AG04450 (cell line): ENCODE data around the gene RANBP10. TPM values are rescaled to one million over a fixed set of nuclear protein-coding genes. Genes with fewer than 3 reads are reported as not detected.
"Not testable (repeated sequence)": the region's sequence is repeated elsewhere in the genome, so short reads cannot be mapped to it uniquely, and the experiment has no call there.

Source experiments
- CTCF ChIA-PET: fragments of 300-600, 350-600 bp; formaldehyde crosslinking; extraction: SDS; loops from one replicate; lab custom pipeline; 2022; ENCODE audit warnings: antibody characterized with exemption, inconsistent platforms; lab: Charles Lee
- POLR2A ChIA-PET: fragments of 350-600 bp; formaldehyde crosslinking; extraction: SDS; loops from one replicate; lab custom pipeline; 2021; ENCODE audit warnings: antibody characterized with exemption, inconsistent platforms; lab: Yijun Ruan, JAX
- DNase-seq: peaks from one replicate; pipeline ENCODE4 v3.0.0-alpha.2; 2011; ENCODE audit warnings: low read depth, low spot score
- H3K27ac ChIP-seq: one replicate; pipeline ENCODE4 v1.5.1; 2012; ENCODE audit warnings: low read depth, low read length, control low read depth
- H3K27me3 ChIP-seq: one replicate; pipeline ENCODE4 v1.6.0; 2012; ENCODE audit warnings: low read length; ENCODE audit not compliant: control insufficient read depth, insufficient read depth
- H3K4me3 ChIP-seq: 2 replicates; pipeline ENCODE4 v1.5.1; 2011; ENCODE audit warnings: mild to moderate bottlenecking, low read depth, low read length, control low read depth
- H3K9me3 ChIP-seq: 2 replicates; pipeline ENCODE4 v1.5.1; 2012; ENCODE audit warnings: low read length; ENCODE audit not compliant: control insufficient read depth, insufficient read depth
- polyA plus RNA-seq: library from polyadenylated mRNA; depleted of rRNA; stranded (reverse); fragments of >200 nt; gene quantifications from 2 replicates; pipeline ENCODE4 v1.2.3, GENCODE V29; 2011
- TF ChIP-seq, protein P1 (sequence below): IDR thresholded peaks from 2 replicates; pipeline ENCODE4 v1.5.1; 2011; ENCODE audit warnings: low read depth, low read length, control low read depth, inconsistent platforms

The RANBP10 gene
- polyA plus RNA-seq, 1 experiment = 11.3 TPM

DNA sequence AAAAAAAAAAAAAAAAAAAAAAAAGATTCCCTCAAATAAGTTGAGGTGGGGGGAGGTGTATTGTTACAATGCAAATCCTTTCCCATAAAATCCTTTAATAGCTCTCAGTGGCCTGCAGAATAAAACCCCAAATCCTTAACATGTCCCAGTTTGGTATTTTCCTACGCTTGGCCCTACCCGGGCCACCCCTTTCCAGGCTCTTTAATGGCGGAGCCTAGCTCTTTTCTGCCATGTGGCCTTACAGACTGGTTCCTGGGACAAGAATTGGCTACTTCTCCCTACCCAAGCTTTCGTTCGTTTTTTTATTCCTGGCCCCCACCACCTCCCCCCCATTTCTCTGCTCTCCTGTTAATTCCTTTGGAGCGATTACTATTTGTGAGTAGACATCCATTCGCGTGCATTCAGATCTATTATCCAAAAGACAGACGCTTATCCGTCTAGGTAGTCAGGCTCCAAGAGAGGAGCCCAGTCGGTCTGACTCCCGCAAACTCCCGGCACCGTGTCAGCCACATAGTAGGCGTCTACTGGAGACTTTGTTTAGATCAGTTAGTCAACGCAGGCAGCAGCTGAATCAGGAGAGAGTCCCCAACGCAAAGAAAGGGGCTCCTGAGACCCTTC lies 34.9 kb upstream of the RANBP10 start:
- TF ChIP-seq, protein P1, sequence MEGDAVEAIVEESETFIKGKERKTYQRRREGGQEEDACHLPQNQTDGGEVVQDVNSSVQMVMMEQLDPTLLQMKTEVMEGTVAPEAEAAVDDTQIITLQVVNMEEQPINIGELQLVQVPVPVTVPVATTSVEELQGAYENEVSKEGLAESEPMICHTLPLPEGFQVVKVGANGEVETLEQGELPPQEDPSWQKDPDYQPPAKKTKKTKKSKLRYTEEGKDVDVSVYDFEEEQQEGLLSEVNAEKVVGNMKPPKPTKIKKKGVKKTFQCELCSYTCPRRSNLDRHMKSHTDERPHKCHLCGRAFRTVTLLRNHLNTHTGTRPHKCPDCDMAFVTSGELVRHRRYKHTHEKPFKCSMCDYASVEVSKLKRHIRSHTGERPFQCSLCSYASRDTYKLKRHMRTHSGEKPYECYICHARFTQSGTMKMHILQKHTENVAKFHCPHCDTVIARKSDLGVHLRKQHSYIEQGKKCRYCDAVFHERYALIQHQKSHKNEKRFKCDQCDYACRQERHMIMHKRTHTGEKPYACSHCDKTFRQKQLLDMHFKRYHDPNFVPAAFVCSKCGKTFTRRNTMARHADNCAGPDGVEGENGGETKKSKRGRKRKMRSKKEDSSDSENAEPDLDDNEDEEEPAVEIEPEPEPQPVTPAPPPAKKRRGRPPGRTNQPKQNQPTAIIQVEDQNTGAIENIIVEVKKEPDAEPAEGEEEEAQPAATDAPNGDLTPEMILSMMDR = no peak
- peak overlapping the region; percentile 42 for H3K4me3 ChIP-seq
- peak overlapping the region; percentile 39 for H3K27ac ChIP-seq
- H3K9me3 ChIP-seq = no peaks in the 10 kb centered on the region; the same call in 1 of the 2 replicates
- no peak for DNase-seq
- H3K27me3 ChIP-seq = no peaks in the 10 kb centered on the region
- ChIA-PET CTCF (interaction anchor here (0.6 to 1.4 kb wide), 10 partner anchors 8 to 391 kb away, joined by 3 to 6 read pairs (median 4); partner anchors contain the start of gene NRN1L), POLR2A (interaction anchor here (1.0 kb wide), 1 partner anchor 35 kb away, joined by 3 read pairs; the partner anchor contains the start of genes RANBP10 and TSNAXIP1)

DNA sequence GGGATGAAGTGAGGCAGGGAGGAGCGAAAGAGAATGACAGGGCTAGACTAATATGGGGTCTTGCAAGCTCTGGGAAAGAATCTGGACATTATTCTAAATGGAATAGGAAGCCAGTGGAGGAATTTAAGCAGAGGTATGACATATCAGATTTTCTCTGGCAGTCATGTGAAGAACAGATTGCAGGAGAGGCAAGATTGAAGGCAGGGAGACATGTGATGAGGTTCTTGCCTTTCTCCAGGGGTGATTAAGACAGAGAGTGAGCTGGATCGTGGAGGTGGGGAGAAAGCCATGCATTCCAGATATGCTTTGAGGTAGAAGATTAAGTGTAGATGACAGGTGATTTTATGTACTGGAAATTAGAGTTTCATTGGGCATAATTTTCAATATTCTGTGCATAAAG lies 31.5 kb upstream of the RANBP10 start:
- no peak overlapping the region for H3K4me3 ChIP-seq
- no peaks in the 10 kb centered on the region; the same call in 1 of the 2 replicates for H3K9me3 ChIP-seq
- ChIA-PET CTCF (interaction anchor here (1.6 kb wide), 1 partner anchor 22 kb away, joined by 9 read pairs; no protein-coding TSS in a partner anchor), POLR2A (no interaction called here)
- H3K27ac ChIP-seq = no peak overlapping the region
- TF ChIP-seq, protein P1 = no peak
- DNase-seq = no peak
- no peaks in the 10 kb centered on the region for H3K27me3 ChIP-seq

DNA sequence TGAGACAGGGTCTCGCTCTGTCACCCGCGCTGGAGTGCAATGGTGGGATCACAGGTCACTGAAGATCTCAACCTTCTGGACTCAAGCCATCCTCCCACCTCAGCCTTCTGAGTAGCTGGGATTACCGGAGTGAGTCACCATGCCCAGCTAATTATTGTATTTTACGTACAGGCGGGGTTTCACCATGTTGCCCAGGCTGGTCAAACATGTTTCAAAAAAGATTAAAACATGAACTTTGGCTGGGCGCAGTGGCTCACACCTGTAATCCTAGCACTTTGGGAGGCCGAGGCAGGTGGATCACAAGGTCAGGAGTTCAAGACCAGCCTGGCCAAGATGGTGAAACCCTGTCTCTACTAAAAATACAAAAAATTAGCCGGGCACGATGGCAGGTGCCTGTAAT lies 30.8 kb upstream of the RANBP10 start:
- CTCF ChIA-PET = interaction anchor here (1.6 kb wide), 1 partner anchor 21 kb away, joined by 9 read pairs; no protein-coding TSS in a partner anchor
- H3K9me3 ChIP-seq, H3K4me3 ChIP-seq, H3K27me3 ChIP-seq, DNase-seq, POLR2A ChIA-PET, H3K27ac ChIP-seq: not testable (repeated sequence)

DNA sequence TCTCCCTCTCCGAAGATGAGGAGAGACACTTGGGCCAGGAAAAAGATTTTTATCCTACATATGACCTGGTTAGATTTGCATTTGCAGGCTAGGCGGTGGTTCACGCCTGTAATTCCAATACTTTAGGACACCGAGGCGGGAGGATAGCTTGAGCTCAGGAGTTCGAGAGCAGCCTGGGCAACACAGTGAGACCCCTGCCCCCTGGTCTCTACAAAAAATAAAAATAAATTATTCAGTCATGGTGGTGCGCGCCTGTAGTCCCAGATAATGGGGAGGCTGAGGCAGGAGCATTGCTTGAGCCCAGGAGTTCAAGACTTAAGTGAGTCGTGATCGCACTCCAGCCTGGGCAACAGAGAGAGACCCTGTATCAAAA lies 27.9 kb upstream of the RANBP10 start:
- H3K4me3 ChIP-seq = peak overlapping the region; percentile 75; the same call in 1 of the 2 replicates
- H3K27me3 ChIP-seq = no peaks in the 10 kb centered on the region
- H3K9me3 ChIP-seq = no peaks in the 10 kb centered on the region
- ChIA-PET POLR2A (interaction anchor here (0.9 to 2.3 kb wide), 4 partner anchors 12 to 61 kb away, joined by 3 to 10 read pairs (median 5); partner anchors contain the start of genes NUTF2, RANBP10 and TSNAXIP1), CTCF (interaction anchor here (0.6 to 2.4 kb wide), 3 partner anchors 7 to 160 kb away, joined by 3 to 15 read pairs (median 5); no protein-coding TSS in a partner anchor)
- no peak overlapping the region for H3K27ac ChIP-seq
- TF ChIP-seq, protein P1 = no peak
- DNase-seq = no peak

DNA sequence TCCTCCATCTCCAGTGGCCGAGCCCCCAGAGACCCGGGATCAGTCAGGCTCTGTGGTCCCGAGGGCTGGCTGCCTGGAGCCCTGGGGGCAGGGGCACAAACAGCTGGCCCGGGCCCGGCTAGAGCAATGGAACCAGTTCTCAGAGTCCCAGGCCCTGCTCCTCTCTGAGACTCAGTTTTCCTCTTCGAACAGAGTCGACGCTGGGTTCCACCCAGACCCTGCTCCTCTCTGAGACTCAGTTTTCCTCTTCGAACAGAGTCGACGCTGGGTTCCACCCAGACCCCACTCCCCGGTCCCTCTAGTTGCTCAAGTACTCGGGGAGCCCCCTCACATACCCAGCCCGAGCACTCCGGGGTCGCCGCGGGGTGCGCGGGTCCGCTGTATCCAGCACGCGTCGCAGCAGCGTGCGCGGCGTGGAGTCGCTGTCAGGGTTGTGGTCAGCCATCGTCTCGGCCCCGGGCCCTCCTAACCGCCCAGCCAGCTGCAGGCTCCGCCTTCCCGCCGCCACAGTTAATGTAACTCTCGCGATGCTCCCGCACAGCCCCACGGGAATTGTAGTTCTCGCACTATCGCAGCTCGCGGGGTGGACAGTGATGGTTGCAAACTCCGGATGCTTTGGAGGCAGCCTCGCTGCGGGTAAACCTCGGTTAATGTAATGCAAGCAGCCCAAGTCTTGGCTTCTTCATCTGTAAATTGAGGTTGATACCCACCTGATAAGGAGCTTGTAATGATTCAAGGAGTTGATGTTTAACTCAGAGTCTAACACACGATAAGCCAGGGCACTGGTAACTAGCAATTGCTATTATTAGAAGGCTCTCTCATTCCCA lies 27.3 kb upstream of the RANBP10 start:
- Histone ChIP-seq H3K4me3 (peak overlapping the region; percentile 75), H3K27ac (peak overlapping the region; percentile 77), H3K27me3 (no peaks in the 10 kb centered on the region), H3K9me3 (no peaks in the 10 kb centered on the region)
- POLR2A ChIA-PET = interaction anchor here (0.7 to 2.3 kb wide), 6 partner anchors 11 to 107 kb away, joined by 3 to 10 read pairs (median 4); partner anchors contain the start of genes NUTF2, RANBP10 and TSNAXIP1
- DNase-seq = peak; percentile 63
- CTCF ChIA-PET = interaction anchor here (0.6 to 2.4 kb wide), 5 partner anchors 8 to 160 kb away, joined by 3 to 15 read pairs (median 3); no protein-coding TSS in a partner anchor
- TF ChIP-seq, protein P1 = no peak
